NB4 (cell line): Measurements from ENCODE around the gene SDF2.

Experiments
- MYC ChIP-seq: IDR thresholded peaks from 2 replicates; pipeline ENCODE4 v1.6.1; 2011; ENCODE audit warnings: low read depth, low read length
- POLR2A ChIP-seq: IDR thresholded peaks from 2 replicates; pipeline ENCODE4 v1.6.1; 2011; ENCODE audit warnings: mild to moderate bottlenecking; ENCODE audit not compliant: insufficient read length; ENCODE audit errors: extremely low read depth
- TF ChIP-seq, protein P1 (sequence below): IDR thresholded peaks from one replicate; pipeline ENCODE4 v1.5.1; 2012; ENCODE audit warnings: low read depth, low read length
- TF ChIP-seq, protein P2 (sequence below): IDR thresholded peaks from 2 replicates; pipeline ENCODE4 v1.6.1; 2011; ENCODE audit warnings: low read depth, low read length

- TF ChIP-seq, protein P1, sequence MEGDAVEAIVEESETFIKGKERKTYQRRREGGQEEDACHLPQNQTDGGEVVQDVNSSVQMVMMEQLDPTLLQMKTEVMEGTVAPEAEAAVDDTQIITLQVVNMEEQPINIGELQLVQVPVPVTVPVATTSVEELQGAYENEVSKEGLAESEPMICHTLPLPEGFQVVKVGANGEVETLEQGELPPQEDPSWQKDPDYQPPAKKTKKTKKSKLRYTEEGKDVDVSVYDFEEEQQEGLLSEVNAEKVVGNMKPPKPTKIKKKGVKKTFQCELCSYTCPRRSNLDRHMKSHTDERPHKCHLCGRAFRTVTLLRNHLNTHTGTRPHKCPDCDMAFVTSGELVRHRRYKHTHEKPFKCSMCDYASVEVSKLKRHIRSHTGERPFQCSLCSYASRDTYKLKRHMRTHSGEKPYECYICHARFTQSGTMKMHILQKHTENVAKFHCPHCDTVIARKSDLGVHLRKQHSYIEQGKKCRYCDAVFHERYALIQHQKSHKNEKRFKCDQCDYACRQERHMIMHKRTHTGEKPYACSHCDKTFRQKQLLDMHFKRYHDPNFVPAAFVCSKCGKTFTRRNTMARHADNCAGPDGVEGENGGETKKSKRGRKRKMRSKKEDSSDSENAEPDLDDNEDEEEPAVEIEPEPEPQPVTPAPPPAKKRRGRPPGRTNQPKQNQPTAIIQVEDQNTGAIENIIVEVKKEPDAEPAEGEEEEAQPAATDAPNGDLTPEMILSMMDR: no peak
- no peak for TF ChIP-seq POLR2A
- TF ChIP-seq, protein P2, sequence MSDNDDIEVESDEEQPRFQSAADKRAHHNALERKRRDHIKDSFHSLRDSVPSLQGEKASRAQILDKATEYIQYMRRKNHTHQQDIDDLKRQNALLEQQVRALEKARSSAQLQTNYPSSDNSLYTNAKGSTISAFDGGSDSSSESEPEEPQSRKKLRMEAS: no peak
- no peak for TF ChIP-seq MYC
Observed at GRCh38 chr17:28667870-28668269, 6.2 kb upstream of the SDF2 start.
